HuH-7.5 (cell line): Measurements from ENCODE around the gene SARDH.
"Not testable (repeated sequence)": the region's sequence is repeated elsewhere in the genome, so short reads cannot be mapped to it uniquely, and the experiment has no call there.

Experiments used
- DNase-seq: peaks from one replicate; pipeline ENCODE4 v3.0.0; 2011; ENCODE audit warnings: low spot score

The SARDH gene

GRCh38 chr9:133684121-133684935 is 53.8 kb downstream of the SARDH start:
- DNase-seq, result no peak

GRCh38 chr9:133683586-133684120 is 54.5 kb downstream of the SARDH start:
- no peak for DNase-seq

DNA sequence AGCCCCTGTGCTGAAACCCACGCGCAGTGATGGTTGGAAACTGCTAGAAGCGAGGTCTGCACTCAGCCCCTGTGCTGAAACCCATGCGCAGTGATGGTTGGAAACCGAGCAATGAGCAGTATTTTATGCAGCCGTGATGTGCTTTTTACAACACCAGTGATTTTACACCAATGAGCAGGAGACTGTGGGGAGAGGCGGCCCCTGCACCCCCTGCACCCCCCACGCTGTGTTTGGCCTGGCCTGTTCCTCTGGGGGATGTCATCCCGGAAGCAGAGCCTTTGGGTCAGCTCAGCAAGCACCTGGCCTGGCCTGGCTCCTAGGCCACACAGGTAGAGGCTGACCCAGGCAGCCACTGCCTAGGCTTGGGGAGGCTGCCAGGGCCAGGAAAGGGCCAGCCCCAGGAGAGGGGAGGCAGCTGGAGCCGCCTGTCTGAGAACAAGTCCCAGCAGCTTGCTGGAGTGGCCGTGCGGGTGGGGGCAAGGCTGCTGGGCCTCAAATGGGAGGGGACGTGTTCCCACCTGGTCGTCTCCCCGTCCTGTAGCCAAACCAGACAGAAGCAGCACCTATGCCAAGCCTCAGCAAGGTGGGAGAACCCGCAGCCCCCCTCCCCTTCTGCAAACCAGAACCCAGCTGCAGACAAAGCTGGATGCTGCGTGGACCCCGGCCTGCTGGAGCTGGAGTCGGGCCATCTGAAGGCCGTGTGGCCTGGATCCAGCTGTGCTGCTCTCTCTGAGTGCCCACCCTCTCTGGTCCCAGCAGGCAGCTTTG is 55.1 kb downstream of the SARDH start:
- no peak for DNase-seq

DNA sequence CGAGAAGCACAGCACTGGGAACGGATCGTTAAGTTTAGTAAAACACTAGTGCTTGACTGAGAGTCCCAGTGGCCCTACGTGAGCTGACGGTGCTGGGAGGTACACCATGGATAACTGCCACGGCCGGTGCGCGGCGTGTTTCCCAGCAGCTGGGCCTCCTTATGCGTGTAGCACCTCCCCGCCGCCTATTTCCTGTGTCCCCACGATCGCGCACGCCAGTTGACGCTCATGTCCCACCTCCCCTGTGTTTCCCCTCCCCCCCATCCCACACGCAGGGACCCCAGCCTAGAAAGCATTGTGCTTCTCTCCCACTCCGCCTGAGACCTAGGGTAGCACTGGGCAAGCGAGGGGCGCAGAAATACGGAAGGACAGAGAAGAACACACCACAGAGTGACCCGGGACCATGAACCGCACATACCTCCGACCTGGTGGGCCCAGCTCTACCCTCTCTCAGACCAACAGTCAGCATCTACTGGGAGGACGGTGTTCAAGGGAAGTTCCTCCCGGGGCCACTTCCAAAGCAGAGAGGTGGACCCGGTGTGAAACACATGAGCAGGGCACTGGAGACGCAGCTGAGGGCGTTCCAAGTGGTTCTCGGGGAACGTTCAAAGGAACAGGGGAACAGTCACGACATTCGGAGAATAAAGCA is 56.4 kb downstream of the SARDH start:
- no peak for DNase-seq

DNA sequence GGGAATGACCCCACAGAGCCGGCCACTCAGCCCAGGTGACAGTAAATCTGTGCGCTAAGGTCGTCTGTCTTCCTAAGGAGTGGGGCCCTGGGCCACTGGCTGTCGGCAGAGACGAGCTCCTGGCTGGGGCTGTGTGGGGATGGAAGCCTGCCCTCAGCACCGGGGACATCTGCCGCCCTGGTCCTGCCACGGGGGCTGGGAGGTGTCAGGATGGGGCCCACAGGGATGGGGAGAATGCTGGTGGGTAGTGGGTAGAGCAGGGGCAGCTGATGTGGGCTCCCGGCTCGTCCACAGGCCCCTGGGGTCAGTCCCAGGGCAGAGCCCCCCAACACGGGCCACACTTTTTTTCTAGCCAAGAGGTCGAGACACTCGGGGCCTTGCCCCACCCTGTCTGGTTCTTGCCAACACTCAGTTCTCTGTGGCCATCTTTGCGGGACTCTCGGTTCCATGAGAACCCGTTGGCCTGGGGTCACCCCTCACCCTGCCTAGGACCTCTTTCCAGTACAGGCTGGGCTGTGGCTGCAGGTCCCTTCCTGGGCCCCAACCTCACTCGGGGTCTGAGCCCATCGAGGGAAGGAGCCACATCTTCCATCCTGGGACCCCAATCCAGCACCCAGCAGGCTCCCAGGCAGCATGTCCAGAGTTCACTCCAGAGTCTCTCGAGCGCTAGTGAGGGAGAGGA is 57.0 kb downstream of the SARDH start:
- DNase-seq, result no peak

DNA sequence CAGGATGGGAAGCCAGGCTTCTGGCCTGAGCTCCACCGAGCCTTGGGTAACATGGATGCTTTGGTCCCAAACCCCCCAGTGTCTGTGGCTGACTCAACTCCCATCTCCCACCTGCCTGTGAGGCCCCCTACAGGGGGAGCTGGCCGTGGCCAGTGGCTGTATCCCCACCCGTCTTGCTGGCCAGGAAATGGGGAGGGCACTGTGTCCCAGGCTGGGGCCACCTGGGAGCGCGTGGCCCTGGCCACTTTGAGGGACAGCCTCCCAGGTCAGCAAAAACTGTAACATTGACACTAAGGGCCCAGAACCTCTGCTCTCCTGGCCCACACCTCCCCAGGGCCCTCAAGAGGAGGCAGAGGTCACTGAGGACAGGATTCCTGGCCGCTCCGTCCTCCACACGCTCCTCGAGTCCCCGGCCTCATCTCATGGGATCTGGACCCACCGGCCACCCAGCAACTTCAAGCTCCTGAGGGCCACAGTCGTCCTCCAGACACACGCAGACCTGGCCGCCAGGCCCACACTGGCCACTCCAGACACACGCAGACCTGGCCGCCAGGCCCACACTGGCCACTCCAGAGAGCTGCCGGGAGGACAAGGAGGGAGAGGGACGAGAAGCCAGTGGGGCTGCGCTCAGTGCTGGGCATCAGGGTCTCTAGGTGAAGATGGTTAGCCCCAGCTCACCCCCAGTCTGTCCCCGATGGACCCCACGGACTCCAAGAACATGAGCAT is 57.7 kb downstream of the SARDH start:
- no peak for DNase-seq

- no peak for DNase-seq
These were observed 58.6 kb downstream of the SARDH start for GRCh38 chr9:133679466-133680061.

GRCh38 chr9:133679056-133679455 is 59.1 kb downstream of the SARDH start:
- no peak for DNase-seq

- DNase-seq, result no peak
These were observed 60.8 kb downstream of the SARDH start for GRCh38 chr9:133677126-133678010.

DNA sequence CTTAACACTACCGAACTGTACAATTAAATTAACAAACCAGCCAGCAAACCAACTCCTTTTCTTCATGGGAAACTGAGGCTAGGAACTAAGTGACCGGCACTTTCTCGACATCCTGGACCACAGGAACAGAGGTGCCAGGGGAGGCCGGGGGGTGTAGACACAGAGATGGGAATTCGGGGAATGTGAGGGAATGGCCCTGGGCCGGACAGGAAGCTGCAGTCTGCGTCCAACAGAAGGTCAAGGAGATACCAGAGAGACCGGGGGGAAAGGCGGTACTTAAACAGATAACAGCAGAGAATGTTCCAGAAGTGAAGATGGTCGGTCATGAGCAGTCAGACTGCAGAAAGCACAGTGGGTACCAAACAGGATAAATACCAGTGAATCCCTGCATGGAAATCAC is 61.7 kb downstream of the SARDH start:
- DNase-seq, result no peak

GRCh38 chr9:133675796-133676195 is 62.4 kb downstream of the SARDH start:
- DNase-seq, result not testable (repeated sequence)

DNA sequence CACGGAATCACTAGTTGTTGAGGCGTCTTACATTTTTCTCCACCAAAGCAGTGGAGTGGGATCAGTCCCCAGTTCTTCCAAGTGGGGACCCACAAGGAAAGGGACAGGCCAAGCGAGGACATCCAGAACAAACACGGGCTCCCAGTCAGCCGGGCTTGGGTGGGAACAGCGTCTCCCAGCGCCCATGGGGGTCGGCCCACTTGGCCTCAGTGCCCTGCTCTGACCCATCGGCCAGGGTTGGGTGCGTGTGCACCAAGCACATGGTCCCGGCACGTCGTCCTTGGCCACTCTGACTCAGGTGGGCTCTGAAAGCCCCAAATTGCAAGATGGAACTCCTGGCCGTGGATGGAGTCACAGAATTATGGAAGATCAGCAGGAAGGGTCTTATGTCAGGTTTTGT is 64.1 kb downstream of the SARDH start:
- DNase-seq, result no peak

- DNase-seq, result no peak
These were observed 64.9 kb downstream of the SARDH start for GRCh38 chr9:133673258-133673655.

- no peak for DNase-seq
These were observed 65.5 kb downstream of the SARDH start for GRCh38 chr9:133672503-133673257.

DNA sequence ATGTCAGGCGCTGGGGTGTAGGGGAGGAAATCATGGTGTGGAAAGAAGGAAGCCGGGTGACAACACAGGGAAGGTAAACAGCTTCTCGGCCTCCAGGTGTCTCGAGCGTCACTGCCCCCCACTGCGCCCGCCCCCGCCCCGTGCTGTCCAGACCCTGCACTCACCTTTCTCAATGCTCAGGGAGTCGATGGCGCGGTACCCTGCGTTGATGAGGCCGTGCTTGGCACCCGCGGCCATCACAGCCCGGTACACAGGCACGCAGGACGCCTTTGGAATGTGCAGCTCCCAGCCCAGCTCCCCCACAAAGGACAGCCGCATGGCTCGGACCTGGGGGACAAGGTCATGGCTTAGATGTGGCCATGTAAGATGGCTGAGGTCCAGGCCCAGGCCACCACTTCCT is 66.8 kb downstream of the SARDH start:
- DNase-seq, result no peak

DNA sequence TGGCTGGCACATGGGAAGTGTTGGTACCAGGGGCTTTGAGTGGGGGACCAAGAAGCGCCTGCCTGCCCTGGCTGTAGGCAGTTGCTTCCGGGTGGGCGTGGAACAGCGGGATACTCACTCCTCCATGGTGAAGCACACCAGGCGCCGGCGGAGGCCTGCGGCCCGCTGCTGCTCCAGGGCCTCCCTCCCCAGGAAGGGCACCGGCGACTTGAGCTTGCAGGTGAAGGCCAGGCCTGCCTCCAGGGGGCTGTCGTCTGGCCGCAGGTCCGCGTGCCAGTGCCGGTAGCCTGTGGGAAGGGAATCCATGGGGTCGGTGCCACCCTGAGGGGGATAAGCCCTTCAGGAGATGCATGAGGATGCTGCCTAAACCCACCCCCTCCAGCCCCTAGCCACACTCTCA is 67.7 kb downstream of the SARDH start:
- DNase-seq, result no peak

GRCh38 chr9:133669182-133669801 is 68.9 kb downstream of the SARDH start:
- DNase-seq, result no peak

- DNase-seq, result no peak
These were observed 70.2 kb downstream of the SARDH start for GRCh38 chr9:133667759-133668450.
